HepG2 (cell line): Measurements from ENCODE around the gene NUP88. TPM values are rescaled to one million over a fixed set of nuclear protein-coding genes. Genes with fewer than 3 reads are reported as not detected.

Experiments used
- ATAC-seq: fragments of 200-7000 bp; cut with Tn5 transposase; 3 replicates; pipeline ENCODE4 v1.9.1; 2020; ENCODE audit warnings: mild to moderate bottlenecking, moderate library complexity
- BruUV-seq: library from RNA; stranded (reverse); fragments of 400-500 nt; replicated peaks from 2 replicates; lab custom pipeline; 2021; lab: Mats Ljungman, UMichigan
- CTCF ChIA-PET: fragments of 300-600 bp; formaldehyde crosslinking; extraction: SDS; loops from one replicate; lab custom pipeline; 2021; ENCODE audit warnings: low total read pairs, inconsistent platforms, low intra/inter-chr PET ratio; lab: Yijun Ruan, JAX
- POLR2A ChIA-PET: fragments of 350-600 bp; sonication (Branson Sonifier 250); formaldehyde crosslinking; loops from one replicate; lab custom pipeline; 2020; ENCODE audit warnings: antibody characterized with exemption, inconsistent platforms; lab: Yijun Ruan, JAX
- DNase-seq: peaks from one replicate; pipeline ENCODE4 v3.0.0-alpha.2; 2015; ENCODE audit warnings: low spot score
- FAIRE-seq: peaks from 3 replicates; lab custom pipeline; 2011; peaks lifted over from hg19 to GRCh38; lab: Jason Lieb, UNC
- H2AFZ ChIP-seq: one replicate; pipeline ENCODE4 v1.6.1; 2011; ENCODE audit warnings: low read length, inconsistent platforms
- H3K27ac ChIP-seq: fragments of 300-600 bp; 3 replicates; pipeline ENCODE4 v1.8.0; 2011; ENCODE audit warnings: mixed run types, mild to moderate bottlenecking, mixed read lengths, low read length, inconsistent platforms; ENCODE audit not compliant: insufficient read depth; ENCODE audit errors: extremely low read length
- H3K27me3 ChIP-seq, 2 experiments: fragments of 200-600 bp in 1 of 2; 2 replicates in 1 of 2; 3 replicates in 1 of 2; pipeline versions ENCODE4 v1.6.0 to v1.8.0; 2011; ENCODE audit warnings: low read length in 2 of 2, mild to moderate bottlenecking in 2 of 2, moderate library complexity in 2 of 2, inconsistent platforms in 1 of 2; ENCODE audit not compliant: insufficient read depth in 2 of 2, control insufficient read depth in 1 of 2
- H3K36me3 ChIP-seq, 2 experiments: fragments of 200-600 bp in 1 of 2; replicated peaks in 1 of 2; 2 replicates in 1 of 2; 3 replicates in 1 of 2; pipeline versions ENCODE4 v1.5.1 to v1.8.0; 2011; ENCODE audit warnings: low read length in 2 of 2, inconsistent platforms in 1 of 2; ENCODE audit not compliant: insufficient read depth in 2 of 2, control insufficient read depth in 1 of 2
- H3K4me1 ChIP-seq: 2 replicates; pipeline ENCODE4 v1.5.1; 2012; ENCODE audit warnings: low read length, inconsistent platforms; ENCODE audit not compliant: insufficient read depth
- H3K4me2 ChIP-seq: 2 replicates; pipeline ENCODE4 v1.6.0; 2011; ENCODE audit warnings: low read depth, low read length, inconsistent platforms
- H3K4me3 ChIP-seq, 3 experiments: fragments of 200-600 bp in 1 of 3; sonication (generic), shearing (Covaris generic) in 1 of 3; replicated peaks in 1 of 3; 2 replicates each; pipeline ENCODE4 v1.5.1; 2011 to 2016; ENCODE audit warnings: low read length in 3 of 3, inconsistent platforms in 2 of 3, low read depth in 2 of 3, mild to moderate bottlenecking in 2 of 3, control low read depth in 1 of 3, mixed read lengths in 1 of 3; ENCODE audit not compliant: insufficient read depth in 1 of 3
- H3K79me2 ChIP-seq: one replicate; pipeline ENCODE4 v1.6.1; 2011; ENCODE audit warnings: low read length, inconsistent platforms; ENCODE audit not compliant: insufficient read depth
- H3K9ac ChIP-seq: 2 replicates; pipeline ENCODE4 v1.6.0; 2011; ENCODE audit warnings: mild to moderate bottlenecking, low read depth, low read length, inconsistent platforms; ENCODE audit not compliant: insufficient read depth
- H3K9me3 ChIP-seq: 2 replicates; pipeline ENCODE4 v1.5.1; 2012; ENCODE audit warnings: mild to moderate bottlenecking, low read length
- H4K20me1 ChIP-seq: 2 replicates; pipeline ENCODE4 v1.6.0; 2011; ENCODE audit warnings: inconsistent platforms, mild to moderate bottlenecking, low read length, moderate library complexity; ENCODE audit not compliant: insufficient read depth
- KDM6A ChIP-seq: IDR thresholded peaks from 2 replicates; pipeline ENCODE4 v1.6.1; 2016; ENCODE audit warnings: low read depth
- NCOR1 ChIP-seq: fragments of 200-600 bp; sonication (generic); IDR thresholded peaks from 2 replicates; pipeline ENCODE4 v1.7.0; 2017; ENCODE audit warnings: antibody characterized with exemption, low read length, borderline replicate concordance
- PHF21A ChIP-seq: sonication (generic); formaldehyde crosslinking; IDR thresholded peaks from 2 replicates; pipeline ENCODE4 v1.5.0; 2020; ENCODE audit warnings: mild to moderate bottlenecking, missing genetic modification reagents
- POLR2A ChIP-seq, 2 experiments: IDR thresholded peaks; 2 replicates each; pipeline ENCODE4 v1.6.1; 2011; ENCODE audit warnings: low read depth in 2 of 2, low read length in 2 of 2, mild to moderate bottlenecking in 1 of 2, moderate library complexity in 1 of 2; ENCODE audit not compliant: insufficient read depth in 1 of 2
- RBM22 ChIP-seq: fragments of 200-400 bp; formaldehyde crosslinking; optimal IDR thresholded peaks from 2 replicates; pipeline ENCODE3; 2017; ENCODE audit warnings: mild to moderate bottlenecking, low read length, moderate library complexity
- ZNF451 ChIP-seq: sonication (generic); formaldehyde crosslinking; IDR thresholded peaks from 2 replicates; pipeline ENCODE4 v1.5.0; 2020; ENCODE audit warnings: mild to moderate bottlenecking, missing genetic modification reagents
- ZNF564 ChIP-seq: sonication (generic); formaldehyde crosslinking; IDR thresholded peaks from 2 replicates; pipeline ENCODE4 v1.8.1; 2023; ENCODE audit warnings: mild to moderate bottlenecking, missing genetic modification reagents
- ZNF607 ChIP-seq: sonication (generic); formaldehyde crosslinking; IDR thresholded peaks from 2 replicates; pipeline ENCODE4 v1.5.1; 2020; ENCODE audit warnings: missing genetic modification reagents, mild to moderate bottlenecking, borderline replicate concordance
- ZNF672 ChIP-seq: sonication (generic); formaldehyde crosslinking; IDR thresholded peaks from 2 replicates; pipeline ENCODE4 v1.8.1; 2022; ENCODE audit warnings: missing genetic modification reagents
- ZNF816 ChIP-seq: sonication (generic); formaldehyde crosslinking; IDR thresholded peaks from 2 replicates; pipeline ENCODE4 v1.8.0; 2022; ENCODE audit warnings: missing genetic modification reagents, mild to moderate bottlenecking, borderline replicate concordance
- WGBS: methylation state at CpG from one replicate; pipeline ENCODE4 v1.1.6; 2017; ENCODE audit warnings: low lambda C conversion rate; 5-methylcytosine and 5-hydroxymethylcytosine counted together
- in situ Hi-C: cut with HindIII; loops from 2 replicates; pipeline ENCODE4 v1.10.0; 2017; ENCODE audit warnings: low pct_unique_long_range_greater_than_20kb; ENCODE audit not compliant: extremely low pct_ligation_motif_present
- intact Hi-C: fragments of 100-400 bp; cut with micrococcal nuclease; formaldehyde crosslinking; loops from one replicate; pipeline ENCODE4 v1.10.0; 2022; ENCODE audit not compliant: unreplicated experiment
- polyA plus RNA-seq, 8 experiments: library from polyadenylated mRNA; depleted of rRNA in 3 of 8; stranded (reverse) in 7 of 8; unstranded in 1 of 8; fragments of >200 nt; fragmentation: Illumina TruSeq in 4 of 8; extraction: Trizol in 4 of 8; gene quantifications; 2 replicates each; pipeline versions ENCODE4 v1.2.1 to v1.2.3, GENCODE V29; 2011 to 2016; ENCODE audit warnings: low read depth in 4 of 8, missing spikeins in 1 of 8, mixed read lengths in 1 of 8; ENCODE audit not compliant: insufficient read depth in 1 of 8
- total RNA-seq, 5 experiments: library from RNA; depleted of rRNA; stranded (reverse); fragments of >200 nt; fragmentation: Illumina TruSeq; extraction: Trizol; gene quantifications; 2 replicates each; pipeline ENCODE4 v1.2.3, GENCODE V29; 2016; ENCODE audit warnings: low read depth in 1 of 5
- TF ChIP-seq, protein P1 (sequence below): sonication (generic); formaldehyde crosslinking; IDR thresholded peaks from 2 replicates; pipeline ENCODE4 v1.5.0; 2020; ENCODE audit warnings: missing genetic modification reagents, mild to moderate bottlenecking, borderline replicate concordance

NUP88 gene
- total and polyA plus RNA-seq, 2 of the 13 experiments (the other 11 are each of a cell fraction or from before 2014, with no cell fraction given), result 48.2 to 130 TPM

DNA sequence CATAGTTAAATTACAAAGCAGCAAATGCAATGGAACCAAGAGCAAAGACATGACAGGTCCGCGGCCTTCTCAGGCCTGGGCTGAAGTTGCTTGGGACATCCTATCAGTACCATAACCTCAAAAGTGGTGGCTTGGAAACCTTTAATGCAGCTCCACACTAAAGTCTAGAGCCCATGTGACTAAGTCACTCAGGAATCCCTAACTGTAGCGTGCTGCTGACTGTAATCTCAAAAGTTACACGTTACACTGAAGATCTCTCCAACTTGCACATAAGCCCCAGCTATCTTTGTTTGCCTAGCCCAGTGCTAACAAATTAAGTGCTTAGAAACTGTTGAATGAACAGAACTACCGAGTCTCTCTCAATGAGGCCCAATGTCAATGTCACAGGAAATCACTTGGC lies 27.8 kb downstream of the NUP88 start:
- CTCF ChIA-PET, result no interaction called here
- DNase-seq (no peak), ATAC-seq (no peak), FAIRE-seq (no peak)
- no peak for TF ChIP-seq ZNF564
- TF ChIP-seq NCOR1, result no peak
- no peak for TF ChIP-seq PHF21A (CRISPR knock-in tag)
- TF ChIP-seq KDM6A (CRISPR knock-in tag), result no peak
- no peak for TF ChIP-seq ZNF607 (CRISPR knock-in tag)
- no peaks in the 10 kb centered on the region for H3K9me3 ChIP-seq
- H3K4me2 ChIP-seq, result no peak overlapping the region
- in situ Hi-C loops, result no loop called here
- peaks cover 22 to 75% of the 10 kb centered on the region in 2 experiments for H3K36me3 ChIP-seq
- no peak overlapping the region for H3K9ac ChIP-seq
- H3K27me3 ChIP-seq, result no peaks in the 10 kb centered on the region
- no peak overlapping the region for H3K27ac ChIP-seq
- no peaks in the 10 kb centered on the region for H4K20me1 ChIP-seq
- H3K79me2 ChIP-seq, result no peaks in the 10 kb centered on the region
- H2AFZ ChIP-seq, result no peak overlapping the region
- no peaks in the 10 kb centered on the region for H3K4me1 ChIP-seq
- no peak overlapping the region for H3K4me3 ChIP-seq
- intact Hi-C loops, result no loop called here
- no TSS peak for BruUV-seq
- POLR2A ChIA-PET, result no interaction called here
- 91% methylated on average over 5 of the region's 5 CpGs for WGBS

DNA sequence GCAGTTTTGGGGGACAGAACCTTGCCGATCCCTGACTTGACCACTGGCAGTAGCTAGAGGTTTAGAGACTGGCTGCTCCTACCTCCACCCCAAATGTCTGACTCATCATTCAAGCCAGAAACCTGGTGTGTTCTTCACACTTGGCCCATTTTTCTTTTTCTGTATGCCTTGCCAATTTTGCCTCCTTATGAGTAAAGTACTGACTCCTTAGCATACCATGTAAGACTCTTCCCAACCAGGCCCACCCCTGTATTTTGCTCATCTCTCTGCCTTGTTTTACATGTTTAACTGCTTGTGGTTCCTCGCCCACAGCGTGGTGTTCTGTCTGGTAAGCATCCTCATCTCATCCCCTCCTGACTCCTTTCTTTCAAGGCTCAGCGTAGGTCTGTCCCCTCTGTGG lies 37.9 kb downstream of the NUP88 start:
- DNase-seq (no peak), FAIRE-seq (no peak), ATAC-seq (peak; percentile 21; the same call in 1 of the 3 replicates)
- H3K4me1 ChIP-seq, result no peaks in the 10 kb centered on the region
- no peak overlapping the region for H2AFZ ChIP-seq
- H3K36me3 ChIP-seq, result peaks cover 23 to 83% of the 10 kb centered on the region in 2 experiments
- no peak overlapping the region for H3K9ac ChIP-seq
- POLR2A ChIA-PET, result interaction anchor here (0.8 kb wide), 1 partner anchor 58 kb away, joined by 3 read pairs; the partner anchor contains the start of gene C1QBP
- in situ Hi-C loops, result no loop called here
- BruUV-seq, result no TSS peak
- WGBS, result 100% methylated on average over 3 of the region's 4 CpGs
- no peaks in the 10 kb centered on the region for H3K27me3 ChIP-seq
- no peak overlapping the region for H3K4me2 ChIP-seq
- no peaks in the 10 kb centered on the region for H4K20me1 ChIP-seq
- no peaks in the 10 kb centered on the region for H3K79me2 ChIP-seq
- CTCF ChIA-PET, result no interaction called here
- H3K4me3 ChIP-seq, result no peak overlapping the region
- intact Hi-C loops, result no loop called here
- no peak overlapping the region for H3K27ac ChIP-seq
- no peaks in the 10 kb centered on the region for H3K9me3 ChIP-seq
- TF ChIP-seq ZNF451 (no peak), ZNF672 (CRISPR knock-in tag) (no peak), POLR2A (IDR thresholded peaks at IDR 0.05; ENCODE audit: insufficient read depth in 1 of 2, low read depth in 2 of 2, low read length in 2 of 2) (peak in 1 of 2 experiments; percentile 30; a peak in 1 of 4 replicates), RBM22 (peak; percentile 83), ZNF816 (CRISPR knock-in tag) (no peak)
- TF ChIP-seq, protein P1, sequence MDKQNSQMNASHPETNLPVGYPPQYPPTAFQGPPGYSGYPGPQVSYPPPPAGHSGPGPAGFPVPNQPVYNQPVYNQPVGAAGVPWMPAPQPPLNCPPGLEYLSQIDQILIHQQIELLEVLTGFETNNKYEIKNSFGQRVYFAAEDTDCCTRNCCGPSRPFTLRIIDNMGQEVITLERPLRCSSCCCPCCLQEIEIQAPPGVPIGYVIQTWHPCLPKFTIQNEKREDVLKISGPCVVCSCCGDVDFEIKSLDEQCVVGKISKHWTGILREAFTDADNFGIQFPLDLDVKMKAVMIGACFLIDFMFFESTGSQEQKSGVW, result no peak
